Trophoblast cell (in vitro differentiated cells and primary cell): ENCODE measurements around the gene CDO1. TPM values are rescaled to one million over a fixed set of nuclear protein-coding genes. Genes with fewer than 3 reads are reported as not detected.

Experiments
- DNase-seq, 2 donors: peaks; one replicate each; pipeline ENCODE4 v3.0.0-alpha.2; 2016
- H2AFZ ChIP-seq: 2 replicates; pipeline ENCODE4 v1.6.1; 2013; ENCODE audit warnings: low read length, moderate library complexity, mild to moderate bottlenecking; ENCODE audit not compliant: insufficient read depth, poor library complexity
- H2AK5ac ChIP-seq: 2 replicates; pipeline ENCODE4 v1.6.1; 2013; ENCODE audit warnings: mild to moderate bottlenecking, low read length
- H2BK120ac ChIP-seq: 2 replicates; pipeline ENCODE4 v1.6.1; 2013; ENCODE audit warnings: low read length, mild to moderate bottlenecking, moderate library complexity; ENCODE audit not compliant: insufficient read depth, poor library complexity
- H2BK12ac ChIP-seq: 2 replicates; pipeline ENCODE4 v1.6.1; 2013; ENCODE audit warnings: mild to moderate bottlenecking, low read length, moderate library complexity
- H2BK5ac ChIP-seq: 2 replicates; pipeline ENCODE4 v1.6.1; 2013; ENCODE audit warnings: low read length, low read depth, moderate library complexity, mild to moderate bottlenecking; ENCODE audit not compliant: poor library complexity
- H3K14ac ChIP-seq: 2 replicates; pipeline ENCODE4 v1.6.1; 2013; ENCODE audit warnings: mild to moderate bottlenecking, low read length
- H3K18ac ChIP-seq: 2 replicates; pipeline ENCODE4 v1.6.1; 2013; ENCODE audit warnings: mild to moderate bottlenecking, low read length
- H3K23ac ChIP-seq: 2 replicates; pipeline ENCODE4 v1.6.1; 2013; ENCODE audit warnings: low read length
- H3K27ac ChIP-seq: 2 replicates; pipeline ENCODE4 v1.5.1; 2013; ENCODE audit warnings: low read depth, mild to moderate bottlenecking, inconsistent platforms, low read length, moderate library complexity
- H3K27me3 ChIP-seq: 2 replicates; pipeline ENCODE4 v1.6.1; 2013; ENCODE audit warnings: inconsistent platforms, mild to moderate bottlenecking, low read length, moderate library complexity; ENCODE audit not compliant: insufficient read depth
- H3K36me3 ChIP-seq, 2 experiments: 1 replicate in 1 of 2; 2 replicates in 1 of 2; pipeline ENCODE4 v1.6.1; 2013; ENCODE audit warnings: low read length in 2 of 2, mild to moderate bottlenecking in 2 of 2, moderate library complexity in 1 of 2; ENCODE audit not compliant: insufficient read depth in 2 of 2, control insufficient read depth in 1 of 2
- H3K4ac ChIP-seq: 2 replicates; pipeline ENCODE4 v1.6.1; 2013; ENCODE audit warnings: low read depth, mild to moderate bottlenecking, low read length, moderate library complexity
- H3K4me1 ChIP-seq, 2 experiments: 1 replicate in 1 of 2; 2 replicates in 1 of 2; pipeline ENCODE4 v1.6.1; 2013; ENCODE audit warnings: low read length in 2 of 2, mild to moderate bottlenecking in 2 of 2, moderate library complexity in 1 of 2; ENCODE audit not compliant: insufficient read depth in 2 of 2, control insufficient read depth in 1 of 2
- H3K4me2 ChIP-seq: 2 replicates; pipeline ENCODE4 v1.6.1; 2013; ENCODE audit warnings: inconsistent platforms, mild to moderate bottlenecking, low read length, moderate library complexity
- H3K4me3 ChIP-seq: 2 replicates; pipeline ENCODE4 v1.5.1; 2013; ENCODE audit warnings: mild to moderate bottlenecking, low read depth, low read length, inconsistent platforms
- H3K79me1 ChIP-seq: one replicate; pipeline ENCODE4 v1.6.1; 2013; ENCODE audit warnings: low read length
- H3K79me2 ChIP-seq: 2 replicates; pipeline ENCODE4 v1.6.1; 2013; ENCODE audit warnings: low read length, mild to moderate bottlenecking; ENCODE audit not compliant: control insufficient read depth, insufficient read depth, poor library complexity
- H3K9ac ChIP-seq: 2 replicates; pipeline ENCODE4 v1.6.1; 2013; ENCODE audit warnings: mild to moderate bottlenecking, low read length
- H3K9me3 ChIP-seq: 2 replicates; pipeline ENCODE4 v1.6.1; 2013; ENCODE audit warnings: low read depth, mild to moderate bottlenecking, control low read depth, inconsistent platforms, low read length; ENCODE audit not compliant: insufficient read depth
- H4K12ac ChIP-seq: 2 replicates; pipeline ENCODE4 v1.6.1; 2013; ENCODE audit warnings: low read depth, mild to moderate bottlenecking, low read length, moderate library complexity
- H4K8ac ChIP-seq: 2 replicates; pipeline ENCODE4 v1.6.1; 2013; ENCODE audit warnings: low read depth, mild to moderate bottlenecking, low read length, moderate library complexity
- H4K91ac ChIP-seq: one replicate; pipeline ENCODE4 v1.6.1; 2013; ENCODE audit warnings: low read depth, mild to moderate bottlenecking, low read length, moderate library complexity
- WGBS: extraction: QIAGEN DNeasy Blood & Tissue Kit; methylation state at CpG from one replicate; pipeline ENCODE4 v1.1.7; 2013; ENCODE audit warnings: missing lambda C conversion rate; ENCODE audit not compliant: insufficient read length, insufficient coverage; ENCODE audit errors: extremely low coverage; 5-methylcytosine and 5-hydroxymethylcytosine counted together
- polyA plus RNA-seq: library from polyadenylated mRNA; stranded (reverse); fragments of 200-250 nt; gene quantifications from 2 replicates; pipeline ENCODE4 v1.2.3, GENCODE V29; 2013

CDO1 gene
- 6.8 and 7.1 TPM in 2 replicates for polyA plus RNA-seq

GRCh38 chr5:115816226-115817081, at the start of gene CDO1:
Gene CDO1 (minus strand): TSS chr5:115816659. CDS start chr5:115816397, 262 bp downstream.
- Histone ChIP-seq H4K91ac (peak within 1 kb of the TSS; percentile 53), H4K8ac (peak within 1 kb of the TSS; percentile 20), H3K23ac (no peak within 1 kb of the TSS), H3K4ac (no peak within 1 kb of the TSS), H3K4me2 (peak within 1 kb of the TSS; percentile 82), H3K4me3 (peak within 1 kb of the TSS; percentile 78), H2AFZ (peak within 1 kb of the TSS; percentile 52), H3K79me1 (peaks cover 2% of the 10 kb centered on the region), H3K14ac (peak within 1 kb of the TSS; percentile 59), H3K27me3 (no peaks in the 10 kb centered on the region), H3K27ac (no peak within 1 kb of the TSS), H2BK5ac (peak within 1 kb of the TSS; percentile 55), H4K12ac (no peak within 1 kb of the TSS), H3K9ac (peak within 1 kb of the TSS; percentile 80), H3K9me3 (no peaks in the 10 kb centered on the region), H3K18ac (peak within 1 kb of the TSS; percentile 31), H2BK120ac (peak within 1 kb of the TSS; percentile 69), H3K36me3 (no peaks in the 10 kb centered on the region), H2BK12ac (peak within 1 kb of the TSS; percentile 2), H3K79me2 (no peaks in the 10 kb centered on the region), H2AK5ac (no peak within 1 kb of the TSS), H3K4me1 (peaks cover 0 to 3% of the 10 kb centered on the region in 2 experiments)
- WGBS = no CpG with 5 or more reads among the region's 69 CpGs
- peak; percentile 13 to 53 for DNase-seq

GRCh38 chr5:115859378-115859777, 42.9 kb upstream of the CDO1 start:
- H3K27me3 ChIP-seq = peaks cover 2% of the 10 kb centered on the region
- H3K4me1 ChIP-seq = no peaks in the 10 kb centered on the region
- no peak overlapping the region for H2BK5ac ChIP-seq
- H2BK12ac ChIP-seq = no peak overlapping the region
- no peak overlapping the region for H3K4me3 ChIP-seq
- no peak overlapping the region for H3K9ac ChIP-seq
- no peaks in the 10 kb centered on the region for H3K9me3 ChIP-seq
- H4K8ac ChIP-seq = no peak overlapping the region
- H3K36me3 ChIP-seq = no peaks in the 10 kb centered on the region
- H4K91ac ChIP-seq = no peak overlapping the region
- H4K12ac ChIP-seq = no peak overlapping the region
- H2BK120ac ChIP-seq = no peak overlapping the region
- H2AFZ ChIP-seq = no peak overlapping the region
- no peaks in the 10 kb centered on the region for H3K79me1 ChIP-seq
- DNase-seq = no peak
- H3K23ac ChIP-seq = no peak overlapping the region
- no peak overlapping the region for H3K4ac ChIP-seq
- H2AK5ac ChIP-seq = no peak overlapping the region
- H3K14ac ChIP-seq = no peak overlapping the region
- no peak overlapping the region for H3K27ac ChIP-seq
- no peak overlapping the region for H3K4me2 ChIP-seq
- H3K18ac ChIP-seq = no peak overlapping the region
- no peaks in the 10 kb centered on the region for H3K79me2 ChIP-seq

GRCh38 chr5:115858396-115858795, 41.9 kb upstream of the CDO1 start:
- Histone ChIP-seq H4K8ac (no peak overlapping the region), H4K91ac (no peak overlapping the region), H2BK12ac (no peak overlapping the region), H3K9ac (no peak overlapping the region), H2AK5ac (no peak overlapping the region), H4K12ac (no peak overlapping the region), H2AFZ (no peak overlapping the region), H3K23ac (no peak overlapping the region), H3K14ac (no peak overlapping the region), H3K36me3 (peaks cover 0 to 2% of the 10 kb centered on the region in 2 experiments), H3K4me2 (no peak overlapping the region), H3K9me3 (peaks cover 2% of the 10 kb centered on the region), H2BK120ac (no peak overlapping the region), H3K79me1 (no peaks in the 10 kb centered on the region), H3K4ac (no peak overlapping the region), H3K4me1 (no peaks in the 10 kb centered on the region), H3K79me2 (peaks cover 1% of the 10 kb centered on the region), H3K4me3 (no peak overlapping the region), H3K27ac (no peak overlapping the region), H3K27me3 (peaks cover 2% of the 10 kb centered on the region), H2BK5ac (no peak overlapping the region), H3K18ac (no peak overlapping the region)
- DNase-seq = no peak
- WGBS = no CpG with 5 or more reads among the region's 3 CpGs

- H4K12ac ChIP-seq = no peak overlapping the region
- no peak overlapping the region for H2BK12ac ChIP-seq
- H3K4me1 ChIP-seq = no peaks in the 10 kb centered on the region
- no peak for DNase-seq
- H3K79me2 ChIP-seq = peaks cover 1% of the 10 kb centered on the region
- no peak overlapping the region for H3K4me3 ChIP-seq
- WGBS = no CpG with 5 or more reads among the region's 2 CpGs
- peaks cover 2% of the 10 kb centered on the region for H3K27me3 ChIP-seq
- no peak overlapping the region for H3K18ac ChIP-seq
- H3K4me2 ChIP-seq = no peak overlapping the region
- H2BK120ac ChIP-seq = no peak overlapping the region
- no peak overlapping the region for H3K4ac ChIP-seq
- no peaks in the 10 kb centered on the region for H3K79me1 ChIP-seq
- H4K91ac ChIP-seq = no peak overlapping the region
- H3K9ac ChIP-seq = no peak overlapping the region
- no peak overlapping the region for H3K27ac ChIP-seq
- no peak overlapping the region for H3K23ac ChIP-seq
- H2AFZ ChIP-seq = no peak overlapping the region
- H4K8ac ChIP-seq = no peak overlapping the region
- H3K9me3 ChIP-seq = peaks cover 2% of the 10 kb centered on the region
- H2AK5ac ChIP-seq = no peak overlapping the region
- peaks cover 0 to 2% of the 10 kb centered on the region in 2 experiments for H3K36me3 ChIP-seq
- H3K14ac ChIP-seq = no peak overlapping the region
- H2BK5ac ChIP-seq = no peak overlapping the region
Measured at GRCh38 chr5:115857626-115858349, 41.3 kb upstream of the CDO1 start.
